WTC11 (cell line): ENCODE data around the gene CNOT9. TPM values are rescaled to one million over a fixed set of nuclear protein-coding genes. Genes with fewer than 3 reads are reported as not detected.

Source experiments
- ATAC-seq: fragments of 200-7000 bp; cut with Tn5 transposase; 2 replicates; pipeline ENCODE4 v1.10.0; 2021; ENCODE audit warnings: mild to moderate bottlenecking, moderate library complexity
- CTCF ChIA-PET: fragments of 300-600 bp; sonication (Branson Sonifier 250); formaldehyde crosslinking; loops from one replicate; lab custom pipeline; 2021; ENCODE audit warnings: antibody characterized with exemption; lab: Charles Lee
- POLR2A ChIA-PET: fragments of 350-600 bp; sonication (Branson Sonifier 250); formaldehyde crosslinking; loops from one replicate; lab custom pipeline; 2021; ENCODE audit warnings: antibody characterized with exemption; lab: Charles Lee
- DNase-seq: peaks from one replicate; pipeline ENCODE4 v3.0.0; 2021; ENCODE audit warnings: low spot score
- H3K27ac Mint-ChIP-seq: 2 replicates; pipeline ENCODE4 v1.8.0; 2021; ENCODE audit warnings: mixed read lengths
- H3K27me3 Mint-ChIP-seq: 2 replicates; pipeline ENCODE4 v1.8.0; 2021; ENCODE audit warnings: low read depth, mild to moderate bottlenecking, moderate library complexity, mixed read lengths
- H3K36me3 Mint-ChIP-seq: 2 replicates; pipeline ENCODE4 v1.8.0; 2021; ENCODE audit warnings: mixed read lengths
- H3K4me1 Mint-ChIP-seq: 2 replicates; pipeline ENCODE4 v1.8.0; 2022; ENCODE audit warnings: mixed read lengths
- H3K4me3 Mint-ChIP-seq: 2 replicates; pipeline ENCODE4 v1.8.0; 2021; ENCODE audit warnings: mild to moderate bottlenecking, moderate library complexity, mixed read lengths
- H3K9me3 Mint-ChIP-seq: 2 replicates; pipeline ENCODE4 v1.8.0; 2021; ENCODE audit warnings: mixed read lengths
- ATF1 ChIP-seq: sonication (generic); formaldehyde crosslinking; IDR thresholded peaks from 2 replicates; pipeline ENCODE4 v1.8.1; 2023; ENCODE audit warnings: mild to moderate bottlenecking, moderate library complexity, missing genetic modification reagents
- CREM ChIP-seq: sonication (generic); formaldehyde crosslinking; IDR thresholded peaks from 2 replicates; pipeline ENCODE4 v1.8.1; 2022; ENCODE audit warnings: mild to moderate bottlenecking, missing genetic modification reagents, moderate library complexity
- ESRRA ChIP-seq: sonication (generic); formaldehyde crosslinking; IDR thresholded peaks from 2 replicates; pipeline ENCODE4 v1.8.1; 2022; ENCODE audit warnings: mild to moderate bottlenecking, missing genetic modification reagents, borderline replicate concordance
- FOXK1 ChIP-seq: sonication (generic); formaldehyde crosslinking; IDR thresholded peaks from 2 replicates; pipeline ENCODE4 v1.8.0; 2022; ENCODE audit warnings: mild to moderate bottlenecking, moderate library complexity, missing genetic modification reagents
- GABPB1 ChIP-seq: sonication (generic); formaldehyde crosslinking; IDR thresholded peaks from 2 replicates; pipeline ENCODE4 v1.8.1; 2023; ENCODE audit warnings: mild to moderate bottlenecking, missing genetic modification reagents
- GTF2I ChIP-seq: fragments of 250-450 bp; sonication (Bioruptor Pico); conservative IDR thresholded peaks from 2 replicates; pipeline ENCODE4 v1.4.0; 2021; ENCODE audit warnings: mild to moderate bottlenecking
- HMGA2 ChIP-seq: fragments of 250-450 bp; sonication (Bioruptor Pico); IDR thresholded peaks from 2 replicates; pipeline ENCODE4 v1.4.0; 2021; ENCODE audit warnings: mild to moderate bottlenecking, moderate library complexity
- JAZF1 ChIP-seq: fragments of 250-450 bp; sonication (Bioruptor Pico); IDR thresholded peaks from 2 replicates; pipeline ENCODE4 v1.9.0; 2021; ENCODE audit warnings: moderate library complexity, mild to moderate bottlenecking, inconsistent platforms
- MXD4 ChIP-seq: fragments of 250-450 bp; sonication (Bioruptor Pico); IDR thresholded peaks from 2 replicates; pipeline ENCODE4 v1.8.0; 2021; ENCODE audit warnings: mild to moderate bottlenecking, moderate library complexity, borderline replicate concordance
- RORB ChIP-seq: fragments of 250-450 bp; sonication (Bioruptor Pico); IDR thresholded peaks from 2 replicates; pipeline ENCODE4 v1.9.0; 2021; ENCODE audit warnings: mild to moderate bottlenecking
- SOX15 ChIP-seq: fragments of 250-450 bp; sonication (Bioruptor Pico); IDR thresholded peaks from 2 replicates; pipeline ENCODE4 v1.9.0; 2021; ENCODE audit warnings: mild to moderate bottlenecking
- SP1 ChIP-seq: sonication (generic); formaldehyde crosslinking; conservative IDR thresholded peaks from 2 replicates; pipeline ENCODE4 v1.8.1; 2022; ENCODE audit warnings: missing genetic modification reagents
- TP53 ChIP-seq: sonication (generic); formaldehyde crosslinking; IDR thresholded peaks from 2 replicates; pipeline ENCODE4 v1.8.1; 2023; ENCODE audit warnings: mild to moderate bottlenecking, missing genetic modification reagents
- ZBTB21 ChIP-seq: sonication (generic); formaldehyde crosslinking; IDR thresholded peaks from 2 replicates; pipeline ENCODE4 v1.8.1; 2023; ENCODE audit warnings: mild to moderate bottlenecking, missing genetic modification reagents, borderline replicate concordance
- ZNF121 ChIP-seq: sonication (generic); formaldehyde crosslinking; IDR thresholded peaks from 2 replicates; pipeline ENCODE4 v1.8.0; 2023; ENCODE audit warnings: missing genetic modification reagents
- ZNF138 ChIP-seq: sonication (generic); formaldehyde crosslinking; conservative IDR thresholded peaks from 2 replicates; pipeline ENCODE4 v1.8.1; 2022; ENCODE audit warnings: mild to moderate bottlenecking, moderate library complexity, missing genetic modification reagents
- ZNF232 ChIP-seq: sonication (generic); formaldehyde crosslinking; IDR thresholded peaks from 2 replicates; pipeline ENCODE4 v1.8.0; 2022; ENCODE audit warnings: mild to moderate bottlenecking, missing genetic modification reagents
- total RNA-seq: library from RNA; stranded (reverse); gene quantifications from 3 replicates; pipeline ENCODE4 v1.2.3, GENCODE V29; 2021
- TF ChIP-seq, protein P1 (sequence below): sonication (generic); formaldehyde crosslinking; IDR thresholded peaks from 2 replicates; pipeline ENCODE4 v1.8.0; 2022; ENCODE audit warnings: mild to moderate bottlenecking, missing genetic modification reagents
- TF ChIP-seq, protein P2 (sequence below): sonication (generic); formaldehyde crosslinking; IDR thresholded peaks from 2 replicates; pipeline ENCODE4 v1.8.1; 2023; ENCODE audit warnings: mild to moderate bottlenecking, moderate library complexity, missing genetic modification reagents
- TF ChIP-seq, protein P3 (sequence below): sonication (generic); formaldehyde crosslinking; IDR thresholded peaks from 2 replicates; pipeline ENCODE4 v1.8.1; 2023; ENCODE audit warnings: mild to moderate bottlenecking, missing genetic modification reagents, borderline replicate concordance
- TF ChIP-seq, protein P4 (sequence below): sonication (generic); formaldehyde crosslinking; IDR thresholded peaks from 2 replicates; pipeline ENCODE4 v1.8.1; 2022; ENCODE audit warnings: mild to moderate bottlenecking, moderate library complexity, missing genetic modification reagents
- TF ChIP-seq, protein P5 (sequence below): sonication (generic); formaldehyde crosslinking; conservative IDR thresholded peaks from 2 replicates; pipeline ENCODE4 v1.8.1; 2022; ENCODE audit warnings: mild to moderate bottlenecking, missing genetic modification reagents
- TF ChIP-seq, protein P6 (sequence below): sonication (generic); formaldehyde crosslinking; IDR thresholded peaks from 2 replicates; pipeline ENCODE4 v1.8.1; 2022; ENCODE audit warnings: mild to moderate bottlenecking, missing genetic modification reagents, moderate library complexity, borderline replicate concordance
- TF ChIP-seq, protein P7 (sequence below): sonication (generic); formaldehyde crosslinking; IDR thresholded peaks from 2 replicates; pipeline ENCODE4 v1.8.0; 2023; ENCODE audit warnings: missing genetic modification reagents, mild to moderate bottlenecking, borderline replicate concordance

CNOT9 gene
- total RNA-seq, 1 experiment from 2014 or later, result 62.6 TPM

DNA sequence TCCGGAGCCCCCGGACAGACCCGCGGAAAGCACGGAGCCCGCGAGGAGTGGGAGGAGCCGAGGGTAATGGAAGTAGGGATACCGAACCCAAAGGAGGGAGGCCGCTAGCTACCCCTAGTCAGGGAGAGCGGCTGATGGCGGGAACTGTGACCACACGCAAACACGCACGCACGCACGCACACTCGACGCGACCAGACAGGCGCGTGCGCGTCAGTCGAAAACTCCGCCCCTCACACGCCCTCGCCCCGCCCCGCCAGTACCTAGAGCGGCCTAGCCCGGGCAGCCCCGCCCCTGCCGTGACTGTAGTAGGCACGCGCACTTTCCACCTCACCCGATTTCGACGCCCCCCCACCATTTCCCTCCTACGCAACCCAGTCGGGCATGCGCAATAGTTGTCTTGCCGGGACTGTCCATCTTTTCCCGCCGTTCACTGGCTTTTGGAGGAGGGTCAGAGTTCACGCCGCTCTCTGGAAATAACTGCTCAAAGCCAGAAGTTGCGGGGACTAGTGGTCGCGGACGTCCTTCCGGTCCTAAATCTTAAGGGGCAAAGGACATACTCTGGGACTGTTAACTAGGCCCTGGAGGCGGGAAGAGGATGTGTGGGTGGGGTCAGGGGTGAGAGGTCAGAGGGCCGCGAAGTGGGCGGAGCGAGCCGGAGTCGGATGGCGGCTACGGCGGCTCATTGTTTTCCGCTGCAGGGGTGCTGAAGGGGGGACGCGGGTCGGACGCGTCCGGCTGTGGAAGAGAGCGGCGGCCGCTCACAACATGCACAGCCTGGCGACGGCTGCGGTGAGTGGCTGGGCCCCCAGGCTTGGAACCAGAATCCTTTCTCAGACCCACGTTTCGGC, at the start of gene CNOT9, which contains the start of gene USP37 (continued):
- TF ChIP-seq ESRRA (CRISPR knock-in tag), result no peak
- TF ChIP-seq, protein P1, sequence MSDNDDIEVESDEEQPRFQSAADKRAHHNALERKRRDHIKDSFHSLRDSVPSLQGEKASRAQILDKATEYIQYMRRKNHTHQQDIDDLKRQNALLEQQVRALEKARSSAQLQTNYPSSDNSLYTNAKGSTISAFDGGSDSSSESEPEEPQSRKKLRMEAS, result peak; percentile 100
- peak; percentile 95 for TF ChIP-seq TP53
- TF ChIP-seq, protein P2, sequence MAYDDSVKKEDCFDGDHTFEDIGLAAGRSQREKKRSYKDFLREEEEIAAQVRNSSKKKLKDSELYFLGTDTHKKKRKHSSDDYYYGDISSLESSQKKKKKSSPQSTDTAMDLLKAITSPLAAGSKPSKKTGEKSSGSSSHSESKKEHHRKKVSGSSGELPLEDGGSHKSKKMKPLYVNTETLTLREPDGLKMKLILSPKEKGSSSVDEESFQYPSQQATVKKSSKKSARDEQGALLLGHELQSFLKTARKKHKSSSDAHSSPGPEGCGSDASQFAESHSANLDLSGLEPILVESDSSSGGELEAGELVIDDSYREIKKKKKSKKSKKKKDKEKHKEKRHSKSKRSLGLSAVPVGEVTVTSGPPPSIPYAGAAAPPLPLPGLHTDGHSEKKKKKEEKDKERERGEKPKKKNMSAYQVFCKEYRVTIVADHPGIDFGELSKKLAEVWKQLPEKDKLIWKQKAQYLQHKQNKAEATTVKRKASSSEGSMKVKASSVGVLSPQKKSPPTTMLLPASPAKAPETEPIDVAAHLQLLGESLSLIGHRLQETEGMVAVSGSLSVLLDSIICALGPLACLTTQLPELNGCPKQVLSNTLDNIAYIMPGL (CRISPR knock-in tag), result peak; percentile 67; the same call in 1 of the 2 replicates
- TF ChIP-seq GABPB1, result peak; percentile 83
- TF ChIP-seq, protein P3, sequence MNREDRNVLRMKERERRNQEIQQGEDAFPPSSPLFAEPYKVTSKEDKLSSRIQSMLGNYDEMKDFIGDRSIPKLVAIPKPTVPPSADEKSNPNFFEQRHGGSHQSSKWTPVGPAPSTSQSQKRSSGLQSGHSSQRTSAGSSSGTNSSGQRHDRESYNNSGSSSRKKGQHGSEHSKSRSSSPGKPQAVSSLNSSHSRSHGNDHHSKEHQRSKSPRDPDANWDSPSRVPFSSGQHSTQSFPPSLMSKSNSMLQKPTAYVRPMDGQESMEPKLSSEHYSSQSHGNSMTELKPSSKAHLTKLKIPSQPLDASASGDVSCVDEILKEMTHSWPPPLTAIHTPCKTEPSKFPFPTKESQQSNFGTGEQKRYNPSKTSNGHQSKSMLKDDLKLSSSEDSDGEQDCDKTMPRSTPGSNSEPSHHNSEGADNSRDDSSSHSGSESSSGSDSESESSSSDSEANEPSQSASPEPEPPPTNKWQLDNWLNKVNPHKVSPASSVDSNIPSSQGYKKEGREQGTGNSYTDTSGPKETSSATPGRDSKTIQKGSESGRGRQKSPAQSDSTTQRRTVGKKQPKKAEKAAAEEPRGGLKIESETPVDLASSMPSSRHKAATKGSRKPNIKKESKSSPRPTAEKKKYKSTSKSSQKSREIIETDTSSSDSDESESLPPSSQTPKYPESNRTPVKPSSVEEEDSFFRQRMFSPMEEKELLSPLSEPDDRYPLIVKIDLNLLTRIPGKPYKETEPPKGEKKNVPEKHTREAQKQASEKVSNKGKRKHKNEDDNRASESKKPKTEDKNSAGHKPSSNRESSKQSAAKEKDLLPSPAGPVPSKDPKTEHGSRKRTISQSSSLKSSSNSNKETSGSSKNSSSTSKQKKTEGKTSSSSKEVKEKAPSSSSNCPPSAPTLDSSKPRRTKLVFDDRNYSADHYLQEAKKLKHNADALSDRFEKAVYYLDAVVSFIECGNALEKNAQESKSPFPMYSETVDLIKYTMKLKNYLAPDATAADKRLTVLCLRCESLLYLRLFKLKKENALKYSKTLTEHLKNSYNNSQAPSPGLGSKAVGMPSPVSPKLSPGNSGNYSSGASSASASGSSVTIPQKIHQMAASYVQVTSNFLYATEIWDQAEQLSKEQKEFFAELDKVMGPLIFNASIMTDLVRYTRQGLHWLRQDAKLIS, result peak; percentile 96; the same call in 1 of the 2 replicates
- TF ChIP-seq ATF1, result no peak
- TF ChIP-seq ZNF232, result peak; percentile 97
- TF ChIP-seq, protein P4, sequence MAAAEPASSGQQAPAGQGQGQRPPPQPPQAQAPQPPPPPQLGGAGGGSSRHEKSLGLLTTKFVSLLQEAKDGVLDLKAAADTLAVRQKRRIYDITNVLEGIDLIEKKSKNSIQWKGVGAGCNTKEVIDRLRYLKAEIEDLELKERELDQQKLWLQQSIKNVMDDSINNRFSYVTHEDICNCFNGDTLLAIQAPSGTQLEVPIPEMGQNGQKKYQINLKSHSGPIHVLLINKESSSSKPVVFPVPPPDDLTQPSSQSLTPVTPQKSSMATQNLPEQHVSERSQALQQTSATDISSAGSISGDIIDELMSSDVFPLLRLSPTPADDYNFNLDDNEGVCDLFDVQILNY, result peak; percentile 99

DNA sequence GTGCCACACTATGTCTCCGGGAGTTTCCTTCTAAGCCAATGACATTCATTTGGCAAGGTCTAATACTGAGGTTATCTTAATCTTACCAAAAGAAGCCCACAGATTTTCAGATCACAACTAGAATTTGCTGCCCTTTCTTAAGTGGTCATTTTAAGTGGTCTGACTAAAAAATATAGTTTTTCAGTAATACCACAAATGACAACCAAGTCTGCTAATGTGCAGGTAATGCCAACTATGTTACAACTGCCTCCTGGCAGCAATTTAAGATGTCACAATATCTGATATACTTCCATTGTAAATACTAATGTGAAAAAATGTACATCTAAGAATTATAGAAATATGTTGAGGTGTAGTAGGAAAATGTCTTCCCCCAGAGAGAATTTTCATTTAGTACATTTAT, 49.8 kb upstream of the CNOT9 start:
- DNase-seq (no peak), ATAC-seq (no peak)
- POLR2A ChIA-PET, result no interaction called here
- CTCF ChIA-PET, result no interaction called here
- H3K4me1 Mint-ChIP-seq, result no peaks in the 10 kb centered on the region
- H3K36me3 Mint-ChIP-seq, result peaks cover 20% of the 10 kb centered on the region
- no peaks in the 10 kb centered on the region for H3K27me3 Mint-ChIP-seq
- H3K27ac Mint-ChIP-seq, result no peak overlapping the region
- no peak overlapping the region for H3K4me3 Mint-ChIP-seq
- H3K9me3 Mint-ChIP-seq, result peaks cover 4% of the 10 kb centered on the region
- TF ChIP-seq SOX15 (no peak), SP1 (no peak), HMGA2 (CRISPR knock-in tag) (no peak), ZBTB21 (CRISPR knock-in tag) (no peak), RORB (CRISPR knock-in tag) (no peak), JAZF1 (no peak), MXD4 (CRISPR knock-in tag) (no peak), ZNF138 (CRISPR knock-in tag) (no peak), FOXK1 (CRISPR knock-in tag) (no peak), CREM (no peak), ZNF121 (CRISPR knock-in tag) (no peak), GTF2I (CRISPR knock-in tag) (no peak)
- TF ChIP-seq, protein P5, sequence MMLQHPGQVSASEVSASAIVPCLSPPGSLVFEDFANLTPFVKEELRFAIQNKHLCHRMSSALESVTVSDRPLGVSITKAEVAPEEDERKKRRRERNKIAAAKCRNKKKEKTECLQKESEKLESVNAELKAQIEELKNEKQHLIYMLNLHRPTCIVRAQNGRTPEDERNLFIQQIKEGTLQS (CRISPR knock-in tag), result no peak
- TF ChIP-seq, protein P1, result no peak
- TF ChIP-seq, protein P6, sequence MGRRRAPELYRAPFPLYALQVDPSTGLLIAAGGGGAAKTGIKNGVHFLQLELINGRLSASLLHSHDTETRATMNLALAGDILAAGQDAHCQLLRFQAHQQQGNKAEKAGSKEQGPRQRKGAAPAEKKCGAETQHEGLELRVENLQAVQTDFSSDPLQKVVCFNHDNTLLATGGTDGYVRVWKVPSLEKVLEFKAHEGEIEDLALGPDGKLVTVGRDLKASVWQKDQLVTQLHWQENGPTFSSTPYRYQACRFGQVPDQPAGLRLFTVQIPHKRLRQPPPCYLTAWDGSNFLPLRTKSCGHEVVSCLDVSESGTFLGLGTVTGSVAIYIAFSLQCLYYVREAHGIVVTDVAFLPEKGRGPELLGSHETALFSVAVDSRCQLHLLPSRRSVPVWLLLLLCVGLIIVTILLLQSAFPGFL, result no peak
- TF ChIP-seq, protein P7, sequence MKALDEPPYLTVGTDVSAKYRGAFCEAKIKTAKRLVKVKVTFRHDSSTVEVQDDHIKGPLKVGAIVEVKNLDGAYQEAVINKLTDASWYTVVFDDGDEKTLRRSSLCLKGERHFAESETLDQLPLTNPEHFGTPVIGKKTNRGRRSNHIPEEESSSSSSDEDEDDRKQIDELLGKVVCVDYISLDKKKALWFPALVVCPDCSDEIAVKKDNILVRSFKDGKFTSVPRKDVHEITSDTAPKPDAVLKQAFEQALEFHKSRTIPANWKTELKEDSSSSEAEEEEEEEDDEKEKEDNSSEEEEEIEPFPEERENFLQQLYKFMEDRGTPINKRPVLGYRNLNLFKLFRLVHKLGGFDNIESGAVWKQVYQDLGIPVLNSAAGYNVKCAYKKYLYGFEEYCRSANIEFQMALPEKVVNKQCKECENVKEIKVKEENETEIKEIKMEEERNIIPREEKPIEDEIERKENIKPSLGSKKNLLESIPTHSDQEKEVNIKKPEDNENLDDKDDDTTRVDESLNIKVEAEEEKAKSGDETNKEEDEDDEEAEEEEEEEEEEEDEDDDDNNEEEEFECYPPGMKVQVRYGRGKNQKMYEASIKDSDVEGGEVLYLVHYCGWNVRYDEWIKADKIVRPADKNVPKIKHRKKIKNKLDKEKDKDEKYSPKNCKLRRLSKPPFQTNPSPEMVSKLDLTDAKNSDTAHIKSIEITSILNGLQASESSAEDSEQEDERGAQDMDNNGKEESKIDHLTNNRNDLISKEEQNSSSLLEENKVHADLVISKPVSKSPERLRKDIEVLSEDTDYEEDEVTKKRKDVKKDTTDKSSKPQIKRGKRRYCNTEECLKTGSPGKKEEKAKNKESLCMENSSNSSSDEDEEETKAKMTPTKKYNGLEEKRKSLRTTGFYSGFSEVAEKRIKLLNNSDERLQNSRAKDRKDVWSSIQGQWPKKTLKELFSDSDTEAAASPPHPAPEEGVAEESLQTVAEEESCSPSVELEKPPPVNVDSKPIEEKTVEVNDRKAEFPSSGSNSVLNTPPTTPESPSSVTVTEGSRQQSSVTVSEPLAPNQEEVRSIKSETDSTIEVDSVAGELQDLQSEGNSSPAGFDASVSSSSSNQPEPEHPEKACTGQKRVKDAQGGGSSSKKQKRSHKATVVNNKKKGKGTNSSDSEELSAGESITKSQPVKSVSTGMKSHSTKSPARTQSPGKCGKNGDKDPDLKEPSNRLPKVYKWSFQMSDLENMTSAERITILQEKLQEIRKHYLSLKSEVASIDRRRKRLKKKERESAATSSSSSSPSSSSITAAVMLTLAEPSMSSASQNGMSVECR (CRISPR knock-in tag), result no peak
